GM04503 (cell line): ENCODE data around the gene TENM3.
A peak's percentile ranks its signal among the peaks of the same experiment; 100 is the strongest.

ENCODE experiments used
- DNase-seq: peaks from one replicate; pipeline ENCODE4 v3.0.0-alpha.2; 2012; ENCODE audit warnings: low read depth

TENM3 gene

GRCh38 chr4:182519528-182519927, 276.3 kb downstream of the TENM3 start:
- DNase-seq = no peak

GRCh38 chr4:182521011-182521410, 277.8 kb downstream of the TENM3 start:
- no peak for DNase-seq

DNA sequence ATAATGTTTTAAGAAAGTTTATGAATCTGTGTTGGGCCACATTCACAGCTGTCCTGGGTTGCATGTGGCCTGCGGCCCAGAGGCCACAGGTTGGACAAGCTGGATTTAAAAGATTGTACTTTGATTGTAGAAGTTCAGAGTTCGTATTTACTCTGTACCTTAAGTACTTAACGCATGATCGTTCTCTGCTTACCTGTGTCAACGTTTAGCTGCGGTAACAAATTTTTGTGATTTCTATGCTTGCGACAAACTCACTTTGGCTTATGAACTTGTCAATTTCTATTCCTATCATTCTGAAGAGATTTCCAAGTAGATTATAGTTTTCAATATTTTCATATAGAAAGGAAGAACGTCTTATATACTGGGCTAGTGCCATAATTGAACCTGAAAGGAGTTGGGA, 285.6 kb downstream of the TENM3 start:
- no peak for DNase-seq

GRCh38 chr4:182530451-182530850, 287.2 kb downstream of the TENM3 start:
- no peak for DNase-seq

- no peak for DNase-seq
Measured at GRCh38 chr4:182531555-182532162, 288.5 kb downstream of the TENM3 start.

- DNase-seq = no peak
Measured at GRCh38 chr4:182532441-182532840, 289.2 kb downstream of the TENM3 start.

DNA sequence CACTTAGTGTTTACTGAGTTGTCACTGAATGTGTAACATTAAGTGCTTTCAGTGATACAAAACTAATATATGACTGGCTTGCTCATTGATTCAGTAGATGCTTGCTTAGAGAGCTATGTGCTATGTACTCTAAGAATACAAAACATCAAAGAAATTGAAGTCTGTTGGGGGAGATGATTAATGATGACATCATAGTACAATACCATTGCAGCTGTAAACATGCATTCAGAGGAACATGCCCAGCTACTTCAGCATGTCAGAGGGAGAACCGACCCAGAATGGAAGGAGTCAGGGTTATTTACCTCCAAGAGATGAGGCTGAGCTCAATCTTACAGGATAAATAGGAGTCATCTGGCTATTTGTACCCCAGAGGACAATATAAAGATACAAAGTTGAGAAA, 290.8 kb downstream of the TENM3 start:
- DNase-seq = no peak

DNA sequence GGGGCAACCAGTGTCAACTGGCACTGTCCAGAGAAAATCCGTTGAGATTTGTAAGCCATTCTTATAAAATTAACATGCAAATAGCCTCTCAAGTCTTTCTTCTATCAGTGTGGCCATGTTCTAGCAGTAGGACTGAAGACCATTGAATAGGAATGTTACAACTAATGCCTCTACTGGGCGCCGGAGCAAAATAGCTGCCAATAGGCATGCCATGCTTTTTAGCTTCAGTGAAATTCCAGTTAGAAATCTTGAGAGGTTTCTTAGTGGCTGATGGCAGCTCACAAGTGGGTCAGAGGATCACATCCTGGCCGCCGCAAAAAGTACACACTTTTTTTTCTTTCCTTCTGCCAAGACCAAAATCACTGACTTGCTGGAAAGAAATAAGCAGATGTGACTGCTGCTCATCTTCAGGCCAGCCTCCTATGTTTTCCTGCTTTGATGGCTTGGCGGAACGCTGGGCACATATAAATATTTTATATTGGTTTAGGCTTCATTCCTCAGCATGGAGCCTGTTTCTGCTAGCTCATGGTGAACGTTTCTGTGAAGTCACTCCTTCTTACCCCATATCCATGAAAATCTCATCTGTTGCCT, 293.1 kb downstream of the TENM3 start:
- DNase-seq = no peak

DNA sequence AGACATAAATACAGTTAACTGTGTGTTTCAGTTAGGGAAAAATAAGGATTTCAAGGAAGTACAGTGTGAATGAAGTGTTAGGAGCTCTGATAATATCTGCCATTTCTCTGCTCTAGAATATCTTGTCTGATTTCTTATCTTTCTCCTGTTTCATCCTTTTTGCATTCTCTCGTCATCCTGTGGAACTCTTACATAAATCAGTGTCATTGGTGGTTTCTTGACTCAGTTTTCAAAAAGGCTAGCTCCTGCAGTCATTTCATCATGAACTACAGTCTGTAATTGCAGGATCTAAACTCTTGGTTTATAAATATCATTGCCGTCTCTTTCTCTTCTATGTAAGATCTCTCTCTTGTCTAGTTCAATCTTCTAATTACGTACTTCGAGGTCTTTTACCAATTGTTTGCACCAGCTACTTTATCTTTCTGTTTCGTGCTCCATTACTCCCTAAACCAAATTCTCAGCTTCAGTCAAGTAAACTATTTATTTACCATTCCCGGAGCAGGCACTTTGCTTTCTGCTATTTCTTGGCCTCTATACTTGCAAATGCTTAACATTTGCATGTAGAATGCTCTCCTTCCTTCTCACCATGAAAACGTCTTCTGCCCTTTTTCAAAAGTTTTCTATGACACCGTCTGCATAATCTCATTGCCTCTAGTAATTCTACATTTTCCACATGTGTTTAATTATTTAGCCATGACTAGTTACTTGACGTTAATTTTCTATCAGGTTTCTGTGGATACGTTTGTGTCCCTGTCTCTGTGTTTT, 294.0 kb downstream of the TENM3 start:
- no peak for DNase-seq

GRCh38 chr4:182538031-182538430, 294.8 kb downstream of the TENM3 start:
- no peak for DNase-seq

GRCh38 chr4:182540496-182540895, 297.3 kb downstream of the TENM3 start:
- DNase-seq = no peak

DNA sequence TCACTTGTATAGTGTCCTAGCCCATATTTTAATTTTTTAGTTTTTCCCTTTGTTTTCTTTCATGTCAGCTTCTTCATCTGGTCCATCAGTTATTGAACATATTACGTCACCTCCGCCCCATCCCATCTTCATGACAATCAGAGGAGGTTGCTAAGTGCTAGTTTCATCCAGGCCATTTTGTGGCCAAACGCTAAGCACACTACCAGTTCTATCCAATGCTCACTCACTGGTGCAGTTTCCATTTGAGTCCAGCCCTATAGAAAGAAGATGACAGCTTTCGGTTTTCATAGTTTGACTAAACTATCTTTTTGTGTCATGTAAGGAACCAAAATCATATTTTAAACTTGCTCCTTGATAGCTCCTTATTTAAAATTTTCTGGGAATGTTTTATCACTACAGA, 304.2 kb downstream of the TENM3 start:
- no peak for DNase-seq

GRCh38 chr4:182548156-182548555, 305.0 kb downstream of the TENM3 start:
- no peak for DNase-seq

- DNase-seq = no peak
Measured at GRCh38 chr4:182549356-182549755, 306.2 kb downstream of the TENM3 start.

DNA sequence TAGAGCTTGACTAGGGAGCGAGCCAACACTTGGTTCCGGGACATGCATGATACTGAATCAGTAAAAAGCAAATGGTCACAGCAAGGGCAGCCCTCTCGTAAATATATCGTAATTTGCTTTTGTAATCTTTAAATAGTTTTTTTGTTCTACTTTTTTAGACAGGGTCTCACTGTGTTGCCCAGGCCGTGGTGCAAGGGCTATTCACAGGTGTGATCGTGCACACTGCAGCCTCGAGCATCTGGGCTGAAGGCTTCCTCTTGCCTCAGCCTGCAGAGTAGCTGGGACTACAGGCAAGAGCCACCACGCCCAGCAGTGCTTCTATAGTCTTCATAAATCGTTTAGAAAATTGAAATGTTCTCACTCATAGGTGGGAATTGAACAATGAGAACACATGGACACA, 309.7 kb downstream of the TENM3 start:
- no peak for DNase-seq

DNA sequence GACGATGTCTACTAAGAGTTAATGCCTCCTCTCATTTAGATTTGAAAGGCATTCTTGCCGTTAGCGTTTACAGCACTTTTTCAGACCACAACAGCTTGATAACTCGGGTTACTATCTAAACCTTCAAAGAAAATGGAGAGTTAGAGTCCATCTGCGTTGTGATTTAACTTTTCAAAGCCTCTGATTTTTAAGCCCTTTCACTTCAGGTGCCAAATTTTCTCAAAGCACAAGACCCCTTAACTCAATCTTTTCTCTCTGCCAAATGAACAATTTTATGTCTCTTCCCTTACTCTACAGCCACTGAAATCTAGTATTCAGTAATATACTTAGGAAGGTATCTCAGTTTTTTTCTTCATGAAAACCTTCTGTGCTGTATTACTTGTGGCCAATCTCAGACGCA, 310.5 kb downstream of the TENM3 start:
- no peak for DNase-seq

- DNase-seq = no peak
Measured at GRCh38 chr4:182554736-182555135, 311.5 kb downstream of the TENM3 start.

GRCh38 chr4:182555997-182556418, 312.8 kb downstream of the TENM3 start:
- peak; percentile 71 for DNase-seq

DNA sequence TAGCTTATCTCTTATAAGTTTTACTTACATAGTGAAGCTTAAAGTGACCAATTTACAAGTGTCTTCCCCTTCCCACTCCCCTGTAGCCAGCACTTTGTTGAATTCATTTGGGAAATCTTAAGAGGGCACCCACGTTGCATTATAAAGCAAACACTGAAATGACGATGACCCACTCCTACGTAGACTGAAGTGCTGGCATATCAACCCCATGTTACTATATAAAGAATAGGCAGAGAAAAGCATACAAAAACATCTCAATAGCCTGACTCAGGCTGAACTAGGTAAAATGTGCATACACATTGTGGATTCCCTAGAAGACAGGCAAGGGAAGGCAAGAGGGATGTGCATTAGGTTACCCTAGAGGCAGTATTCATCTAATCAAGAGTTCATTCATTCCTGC, 313.4 kb downstream of the TENM3 start:
- DNase-seq = no peak

DNA sequence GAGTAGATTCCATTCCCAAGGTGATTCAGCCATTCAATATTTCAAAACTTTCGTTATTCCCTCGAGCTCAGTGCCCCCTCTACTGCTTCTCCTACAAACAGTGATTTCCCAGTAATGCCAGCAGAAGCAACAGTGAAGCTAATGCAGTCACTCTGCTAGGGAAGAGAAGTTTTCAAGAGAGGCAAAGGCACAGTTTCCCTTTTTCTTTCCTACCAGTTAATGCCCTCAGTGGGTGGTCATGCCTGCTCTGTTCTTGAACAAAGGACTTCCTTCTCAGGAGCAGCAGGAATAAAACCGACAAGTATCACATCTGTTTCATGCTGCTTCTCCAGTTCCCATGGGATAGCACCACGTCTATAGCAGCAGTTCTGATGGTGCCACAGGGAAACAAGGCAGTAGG, 317.2 kb downstream of the TENM3 start:
- no peak for DNase-seq

DNA sequence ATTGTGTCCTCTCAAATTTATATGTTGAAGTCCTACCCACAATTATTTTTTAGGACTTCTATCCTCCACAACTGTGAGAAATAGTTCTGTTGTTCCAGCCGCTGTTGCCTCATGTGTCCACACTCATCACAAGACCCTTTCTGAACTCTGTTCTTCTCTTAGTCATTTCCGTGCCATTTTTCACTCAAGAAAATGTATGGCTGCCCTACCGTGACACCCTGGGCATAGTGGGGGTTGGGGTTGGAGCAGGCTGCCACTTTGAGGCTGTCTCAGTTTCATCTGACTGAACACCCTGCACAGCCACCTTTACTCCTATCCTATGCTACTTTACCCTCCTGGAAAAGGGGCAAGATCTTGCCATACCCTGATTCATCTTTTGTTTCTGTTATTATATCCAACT, 319.1 kb downstream of the TENM3 start:
- no peak for DNase-seq

DNA sequence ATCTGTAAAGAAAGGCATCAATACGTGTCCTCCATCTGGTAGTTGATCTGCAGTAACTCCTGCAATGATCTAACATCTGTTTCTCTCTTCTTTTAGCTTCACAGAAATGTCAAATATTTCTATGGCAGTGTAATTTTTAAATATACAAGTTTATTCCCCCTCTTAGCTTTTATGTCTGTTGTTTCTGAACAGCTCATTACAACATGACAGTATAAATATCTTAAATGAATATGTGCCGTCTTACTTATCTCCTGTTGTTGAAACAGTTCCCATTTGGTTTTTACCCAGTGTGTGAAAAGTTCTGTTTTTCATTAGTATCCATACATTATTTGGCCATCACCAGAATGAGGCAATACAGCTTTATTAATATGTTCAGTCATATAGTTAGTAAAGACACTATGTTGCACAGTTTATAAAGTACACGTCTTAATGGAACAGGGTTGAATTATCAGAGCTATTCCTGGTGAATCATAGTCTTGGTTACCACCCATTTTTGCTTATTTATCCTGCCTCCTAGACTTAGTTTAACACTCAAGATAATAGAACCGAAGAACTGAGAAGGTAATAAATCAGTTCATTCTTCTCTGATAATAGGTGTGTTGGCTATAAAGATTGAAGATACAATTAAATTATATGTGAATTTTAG, 321.6 kb downstream of the TENM3 start:
- no peak for DNase-seq

- no peak for DNase-seq
Measured at GRCh38 chr4:182567119-182567518, 323.9 kb downstream of the TENM3 start.
